GM19043 (cell line): Measurements from ENCODE around the gene ARHGEF39.
"Not testable (repeated sequence)": the region's sequence is repeated elsewhere in the genome, so short reads cannot be mapped to it uniquely, and the experiment has no call there.

Source experiments
- ATAC-seq: cut with Tn5 transposase; IDR thresholded peaks from one replicate; pipeline ENCODE4 v1.9.1; 2021; ENCODE audit warnings: low read depth; ENCODE audit not compliant: unreplicated experiment

ARHGEF39 gene

DNA sequence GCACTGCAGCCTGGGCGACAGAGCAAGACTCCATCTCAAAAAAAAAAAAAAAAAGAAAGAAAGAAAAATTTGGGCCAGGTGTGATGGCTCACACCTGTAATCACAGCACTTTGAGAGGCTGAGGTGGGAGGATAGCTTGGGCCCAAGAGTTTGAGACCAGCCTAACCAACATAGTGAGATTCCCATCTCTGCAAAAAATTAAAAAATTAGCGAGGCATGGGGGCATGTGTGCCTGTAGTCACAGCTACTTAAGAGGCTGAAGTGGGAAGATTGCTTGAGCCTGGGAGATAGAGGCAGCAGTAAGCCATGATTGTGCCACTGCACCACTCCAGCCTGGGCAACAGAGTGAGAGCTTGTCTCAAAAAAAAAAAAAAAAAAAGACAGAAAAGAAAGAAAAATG is 11.4 kb downstream of the ARHGEF39 start:
- no peak for ATAC-seq

DNA sequence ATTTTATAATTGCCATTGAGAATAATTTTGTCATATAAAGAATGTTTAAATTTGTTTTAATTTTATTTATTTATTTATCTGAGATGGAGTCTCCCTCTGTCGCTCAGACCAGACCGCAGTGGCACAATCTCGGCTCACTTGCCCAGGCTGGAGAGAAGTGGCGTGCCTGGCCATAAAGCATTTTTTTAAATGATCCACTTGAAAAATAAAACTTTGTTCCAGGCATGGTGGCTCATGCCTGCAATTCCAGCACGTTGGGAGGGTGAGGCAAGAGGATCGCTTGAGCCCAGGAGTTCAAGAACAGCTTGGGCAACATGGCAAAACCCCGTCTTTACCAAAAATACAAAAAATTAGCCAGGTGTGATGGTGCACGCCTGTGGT is 12.2 kb downstream of the ARHGEF39 start:
- no peak for ATAC-seq

DNA sequence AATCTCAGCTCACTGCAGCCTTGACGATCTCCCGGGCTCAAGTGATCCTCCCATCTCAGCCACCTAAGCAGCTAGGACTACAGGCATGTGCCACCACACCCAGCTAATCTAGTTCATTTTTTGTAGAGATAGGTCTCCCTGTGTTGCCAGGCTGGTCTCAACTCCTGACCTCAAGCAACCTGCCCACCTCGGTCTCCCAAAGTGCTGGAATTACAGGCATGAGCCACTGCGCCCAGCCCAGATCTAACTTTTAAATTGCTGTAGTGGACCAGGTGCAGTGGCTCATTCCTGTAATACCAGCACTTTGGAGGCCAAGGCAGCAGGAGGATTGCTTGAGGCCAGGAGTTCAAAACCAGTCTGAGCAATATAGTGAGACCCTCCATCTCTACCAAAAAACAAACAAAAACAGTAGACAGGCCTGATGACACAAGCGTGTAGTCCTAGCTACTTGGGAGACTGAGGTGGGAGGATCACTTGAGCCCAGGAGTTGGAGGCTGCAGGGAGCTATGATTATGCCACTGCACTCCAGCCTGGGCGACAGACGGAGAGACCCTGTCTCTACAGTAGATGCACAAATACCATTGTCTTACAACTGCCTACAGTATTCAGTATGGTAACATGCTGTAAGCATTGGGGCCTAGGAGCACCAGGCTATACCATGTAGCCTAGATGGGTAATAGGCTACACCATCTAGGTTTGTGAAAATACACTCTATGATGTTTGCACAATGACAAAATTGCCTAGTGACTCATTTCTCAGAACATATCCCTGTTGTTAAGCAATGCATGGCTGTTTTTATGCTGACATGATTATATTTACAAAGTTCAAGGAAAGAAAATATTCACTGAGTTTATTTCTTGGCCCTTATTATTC is 12.8 kb downstream of the ARHGEF39 start:
- ATAC-seq = no peak

DNA sequence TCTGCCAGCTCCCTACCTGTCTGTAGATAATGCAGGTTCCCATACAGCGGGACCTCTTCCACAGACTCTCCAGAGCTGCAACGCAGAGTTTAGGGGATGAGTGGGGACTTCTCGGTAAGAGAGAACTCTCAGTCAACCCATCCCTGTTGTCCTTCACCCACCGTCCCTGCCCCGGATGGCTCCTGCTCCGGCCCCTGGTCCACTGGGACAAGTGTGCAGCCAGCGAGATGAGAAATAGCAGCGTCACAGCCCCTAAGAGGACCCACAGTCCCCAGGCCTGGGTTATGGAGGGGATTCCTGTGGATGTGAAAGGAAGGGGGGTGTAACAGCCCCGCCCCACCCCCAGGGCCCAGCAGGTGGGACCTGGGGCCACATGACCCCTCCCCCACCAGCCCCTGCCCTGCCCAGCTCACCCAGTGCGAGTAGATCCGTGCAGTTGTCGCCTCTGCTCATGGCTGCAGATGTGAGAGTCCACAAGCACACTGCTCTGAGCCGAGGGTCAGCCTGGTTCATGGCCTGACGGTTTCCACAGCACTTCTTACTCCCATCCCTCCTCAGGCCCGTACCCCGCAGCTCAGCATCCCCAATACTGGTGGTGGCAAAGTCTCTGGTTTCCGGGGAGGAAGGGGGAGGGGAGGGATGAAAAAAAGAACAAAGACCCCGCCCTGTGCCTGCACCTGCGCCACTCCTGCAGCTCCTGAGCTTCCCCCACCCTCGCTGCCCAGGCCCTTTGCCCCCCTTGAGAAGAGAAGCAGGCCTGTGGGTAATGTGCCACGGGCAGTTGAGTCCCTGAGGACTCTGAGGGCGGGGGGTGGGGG is 14.4 kb downstream of the ARHGEF39 start, which contains the start of gene SIT1:
TSS of gene SIT1 (minus strand) at position 591 of the 818 bp plus-strand sequence. CDS start at position 513, 78 bp downstream.
- ATAC-seq = no peak

DNA sequence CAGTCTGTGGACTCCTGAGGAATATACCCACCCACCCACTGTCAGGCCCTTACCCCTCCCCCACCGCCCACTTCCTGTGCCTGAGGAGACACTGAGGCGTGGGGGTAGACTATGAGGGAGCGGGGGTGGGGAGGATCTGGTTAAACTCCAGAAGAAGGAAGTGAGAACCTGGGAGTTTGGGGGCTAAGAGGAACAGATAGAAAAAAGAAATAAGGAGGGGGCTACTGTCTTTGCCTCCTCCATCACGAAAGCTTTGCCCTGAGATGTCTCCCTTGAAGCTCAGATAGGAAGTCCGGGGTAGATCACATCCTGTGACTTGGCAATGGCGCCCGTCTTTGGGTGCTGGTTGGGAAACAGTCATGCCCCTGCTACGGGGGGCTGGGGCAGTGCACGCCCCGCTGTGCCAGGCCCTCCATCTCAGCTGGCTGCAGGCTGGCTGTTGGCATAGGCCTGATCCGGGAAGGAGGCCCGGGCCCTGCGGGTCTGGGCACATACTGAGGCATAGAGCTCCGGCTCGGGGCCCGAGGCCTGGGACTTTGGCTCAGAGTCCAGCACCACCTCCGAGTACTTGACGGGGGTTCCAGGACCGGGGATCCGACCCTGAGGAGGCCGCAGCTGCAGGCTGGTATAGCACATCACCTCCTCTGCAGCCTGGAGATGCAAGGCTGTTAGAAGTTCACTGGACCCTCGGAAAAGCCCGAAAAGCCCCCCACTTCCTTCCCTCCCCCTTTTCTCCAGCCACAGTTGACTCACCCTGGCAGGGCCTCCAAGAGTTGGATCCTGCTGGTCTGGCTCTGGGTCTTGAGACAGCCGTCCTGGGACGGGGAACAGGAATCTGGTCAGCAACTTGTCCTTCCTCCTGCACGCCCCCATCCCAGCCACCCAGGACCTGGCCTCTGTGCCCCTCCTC is 15.3 kb downstream of the ARHGEF39 start:
- ATAC-seq = no peak

DNA sequence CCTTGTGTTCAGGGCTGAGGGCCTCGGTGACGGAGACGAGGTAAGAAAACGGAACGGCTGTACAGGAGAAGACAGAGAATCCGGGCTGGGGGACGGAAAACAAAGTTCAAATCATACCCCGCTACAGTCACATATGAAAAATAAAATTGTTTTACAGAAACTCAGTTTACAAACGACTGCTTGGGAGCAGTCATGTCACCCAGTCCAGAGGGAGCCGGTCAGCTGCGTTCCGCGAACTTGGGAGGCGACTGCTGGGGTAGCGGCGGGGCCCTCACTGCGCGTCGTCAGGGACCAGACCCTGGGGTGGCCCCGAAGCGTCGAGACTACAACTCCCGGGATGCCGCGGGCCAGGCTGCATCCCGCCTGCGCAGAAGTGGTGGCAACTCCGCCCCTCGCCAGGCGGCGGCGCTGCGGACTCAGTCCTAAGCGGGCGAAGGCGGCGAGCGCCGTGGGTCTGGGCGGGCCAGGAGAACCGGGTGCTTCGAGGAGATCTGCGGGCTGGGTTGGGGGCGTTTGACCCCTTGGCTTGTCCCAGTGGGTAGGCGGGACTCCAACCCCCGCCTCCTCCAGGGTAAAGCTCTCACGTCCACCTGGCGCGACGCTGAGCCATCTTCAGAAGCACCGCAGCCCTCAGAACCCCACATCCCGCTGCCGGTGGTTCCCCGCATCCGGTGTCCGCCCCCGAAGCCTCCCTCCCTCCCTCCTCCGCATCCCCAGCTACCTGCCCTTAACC is 18.3 kb downstream of the ARHGEF39 start:
- peak; percentile 71 for ATAC-seq

DNA sequence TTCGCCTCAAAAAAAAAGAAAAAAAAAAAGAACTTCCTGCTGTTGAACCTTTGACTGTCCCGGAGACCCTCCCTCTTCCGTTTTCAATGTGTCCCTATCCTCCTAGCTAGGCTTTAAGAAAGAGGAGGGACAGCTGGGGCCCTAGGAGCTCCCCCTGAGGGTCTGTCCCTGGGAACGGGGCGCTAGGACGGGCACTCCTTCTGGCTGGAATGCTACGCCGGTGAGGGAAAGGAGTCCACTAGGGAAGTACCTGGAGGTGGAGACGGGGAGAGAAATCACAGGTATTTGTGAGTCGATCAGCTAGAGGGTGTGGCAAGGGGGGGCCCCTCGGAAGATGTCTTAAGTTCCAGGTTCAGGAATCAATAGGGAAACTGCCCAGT is 18.9 kb downstream of the ARHGEF39 start:
- ATAC-seq = no peak

DNA sequence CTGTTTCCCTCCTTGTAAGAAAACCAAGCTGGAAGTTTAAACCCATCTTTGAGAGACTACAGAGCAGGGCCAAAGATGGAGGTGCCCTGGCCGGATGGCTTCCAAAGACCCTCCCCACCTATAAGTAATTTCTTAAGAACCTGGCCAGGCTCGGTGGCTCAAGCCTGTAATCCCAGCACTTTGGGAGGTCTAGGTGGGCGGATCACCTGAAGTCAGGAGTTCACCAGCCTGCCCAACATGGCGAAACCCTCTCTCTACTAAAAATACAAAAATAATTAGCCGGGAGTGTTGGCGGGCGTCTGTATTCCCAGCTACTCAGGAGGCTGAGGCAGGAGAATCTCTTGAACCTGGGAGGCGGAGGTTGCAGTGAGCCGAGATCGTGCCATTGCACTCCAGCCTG is 19.3 kb downstream of the ARHGEF39 start:
- ATAC-seq = not testable (repeated sequence)

DNA sequence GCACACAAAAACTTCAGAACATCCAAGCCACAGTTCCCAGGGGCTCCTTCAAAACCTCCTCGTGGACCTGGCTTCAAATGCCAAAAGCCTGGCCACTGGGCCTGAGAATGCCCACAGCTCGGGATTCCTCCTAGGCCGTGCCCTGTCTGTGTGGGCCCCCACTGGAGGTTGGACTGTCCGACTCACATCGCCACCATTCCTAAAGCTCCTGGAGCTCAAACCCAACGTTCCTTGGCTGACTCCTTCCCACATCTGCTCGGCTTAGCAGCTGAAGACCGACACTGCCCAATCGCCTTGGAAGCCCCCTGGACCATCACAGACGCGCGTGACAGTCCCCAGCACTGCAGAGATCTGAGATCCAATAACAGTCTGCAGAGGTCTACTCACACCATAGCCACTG is 21.9 kb downstream of the ARHGEF39 start:
- ATAC-seq = no peak

DNA sequence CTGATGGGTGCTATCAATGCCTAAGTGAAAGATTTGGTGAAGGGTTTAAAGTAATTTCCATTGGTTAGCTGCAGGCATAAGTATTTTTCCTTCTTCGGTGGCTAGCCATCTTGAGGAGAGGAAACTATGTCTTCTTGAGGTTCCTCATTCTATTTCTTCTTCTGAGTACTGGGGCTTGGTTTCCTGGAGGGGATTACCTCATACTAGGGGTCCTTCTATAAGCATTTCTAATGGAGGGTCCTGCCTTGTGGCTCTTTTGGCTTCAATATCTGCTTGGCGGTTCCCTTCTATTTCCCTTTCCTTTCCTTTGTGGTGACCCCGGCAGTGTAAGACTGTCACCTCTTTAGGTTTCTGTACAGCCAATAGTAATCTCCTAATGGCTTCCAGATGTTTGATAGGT is 23.5 kb downstream of the ARHGEF39 start:
- not testable (repeated sequence) for ATAC-seq

DNA sequence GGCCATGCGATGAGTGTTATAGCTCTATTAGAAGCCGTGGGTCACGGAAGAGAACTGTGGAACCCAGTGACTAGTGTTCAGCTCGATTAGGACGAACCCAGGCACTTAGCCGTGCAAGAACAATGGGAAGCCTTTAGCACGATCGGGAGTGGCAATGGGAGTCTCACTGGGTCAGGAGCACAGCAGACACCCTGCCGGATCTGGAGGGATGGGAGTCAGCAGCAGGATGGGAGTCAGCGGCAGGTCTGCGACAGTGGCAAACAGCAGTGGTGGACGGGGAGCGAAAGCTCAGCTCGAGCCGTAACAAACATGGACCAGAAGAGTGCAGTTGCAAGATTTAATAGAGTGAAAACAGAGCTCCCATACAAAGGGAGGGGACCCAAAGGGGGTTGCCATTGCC is 24.6 kb downstream of the ARHGEF39 start:
- not testable (repeated sequence) for ATAC-seq

DNA sequence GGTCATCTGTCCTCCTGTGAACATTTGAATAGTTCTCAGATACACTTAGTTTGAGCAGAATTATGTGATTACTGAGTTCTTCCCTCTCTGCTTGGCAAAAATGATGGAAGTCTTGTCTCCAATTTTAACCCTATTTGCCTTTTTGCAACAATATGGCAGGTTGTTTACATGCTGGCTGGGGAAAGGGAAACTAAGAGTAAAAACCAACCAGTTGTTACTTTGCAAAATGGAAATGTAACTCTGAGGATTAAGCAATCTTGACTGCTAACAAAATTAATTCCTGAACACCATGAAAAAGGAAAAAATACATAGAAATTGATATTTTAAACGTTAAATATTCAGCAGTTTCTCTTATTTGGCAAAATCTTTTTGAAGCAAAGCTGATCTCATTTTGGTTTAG is 25.4 kb downstream of the ARHGEF39 start:
- ATAC-seq = no peak

DNA sequence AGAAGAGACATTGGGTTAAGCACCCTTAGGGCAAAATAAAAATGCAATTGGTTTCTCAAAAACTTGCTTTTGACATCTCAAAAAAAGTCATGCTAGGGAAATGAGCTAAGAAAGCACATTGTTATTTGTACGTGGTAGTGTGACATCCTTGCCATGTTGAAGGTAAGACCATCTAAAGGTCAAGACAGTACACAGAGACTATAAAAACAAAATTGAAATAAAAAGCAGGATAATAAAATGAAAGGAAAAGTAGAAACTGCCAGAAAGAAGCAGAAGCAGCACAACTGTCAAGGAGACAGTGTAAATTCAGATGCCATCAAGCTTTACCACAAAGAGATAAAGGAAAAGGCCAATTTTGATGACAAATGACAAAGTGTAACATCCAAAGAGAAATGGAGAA is 25.8 kb downstream of the ARHGEF39 start:
- ATAC-seq = not testable (repeated sequence)

DNA sequence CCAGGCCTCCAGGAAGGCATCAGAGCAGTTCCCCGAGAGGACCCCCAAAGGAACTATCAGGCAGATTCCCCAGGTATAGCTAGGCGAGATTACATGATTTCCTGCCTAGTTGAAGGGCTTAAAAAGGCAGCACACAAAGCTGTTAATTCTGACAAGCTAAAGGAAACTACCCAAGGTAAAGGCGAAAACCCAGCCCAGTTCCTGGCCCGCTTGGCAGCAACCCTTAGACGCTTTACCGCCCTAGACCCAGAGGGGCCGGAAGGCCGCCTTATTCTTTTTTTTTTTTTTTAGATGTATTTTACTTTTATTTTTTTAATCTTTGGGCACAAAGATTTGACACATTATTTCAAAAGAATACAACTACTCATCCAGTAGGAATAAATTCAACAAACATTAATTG is 26.2 kb downstream of the ARHGEF39 start:
- ATAC-seq = not testable (repeated sequence)

DNA sequence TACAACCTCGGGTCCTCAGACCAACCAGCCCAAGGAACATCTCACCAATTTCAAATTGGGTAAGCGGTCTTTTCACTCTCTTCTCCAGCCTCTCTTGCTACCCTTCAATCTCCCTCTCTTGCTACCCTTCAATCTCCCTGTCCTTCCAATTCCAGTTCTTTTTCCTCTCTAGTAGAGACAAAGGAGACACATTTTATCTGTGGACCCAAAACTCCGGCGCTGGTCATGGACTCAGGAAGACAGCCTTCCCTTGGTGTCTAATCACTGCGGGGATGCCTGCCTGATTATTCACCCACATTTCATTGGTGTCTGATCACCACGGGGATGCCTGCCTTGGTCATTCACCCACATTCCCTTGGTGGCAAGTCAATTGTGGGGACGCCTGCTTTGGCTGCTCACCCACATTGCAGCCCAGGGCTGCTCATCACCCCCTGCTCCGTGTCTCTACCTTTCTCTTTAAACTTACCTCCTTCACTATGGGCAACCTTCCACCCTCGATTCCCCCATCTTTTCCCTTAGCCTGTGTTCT is 27.5 kb downstream of the ARHGEF39 start:
- ATAC-seq = not testable (repeated sequence)

DNA sequence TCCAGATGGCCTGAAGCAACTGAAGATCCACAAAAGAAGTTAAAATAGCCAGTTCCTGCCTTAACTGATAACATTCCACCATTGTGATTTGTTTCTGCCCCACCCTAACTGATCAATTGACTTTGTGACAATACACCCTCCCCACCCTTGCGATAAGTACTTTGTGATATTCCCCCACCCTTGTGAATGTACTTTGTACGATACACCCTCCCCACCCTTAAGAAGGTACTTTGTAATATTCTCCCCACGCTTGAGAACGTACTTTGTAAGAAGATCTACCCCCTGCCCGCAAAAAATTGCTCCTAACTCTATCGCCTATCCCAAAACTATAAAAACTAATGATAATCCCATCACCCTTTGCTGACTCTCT is 28.1 kb downstream of the ARHGEF39 start:
- ATAC-seq = not testable (repeated sequence)

DNA sequence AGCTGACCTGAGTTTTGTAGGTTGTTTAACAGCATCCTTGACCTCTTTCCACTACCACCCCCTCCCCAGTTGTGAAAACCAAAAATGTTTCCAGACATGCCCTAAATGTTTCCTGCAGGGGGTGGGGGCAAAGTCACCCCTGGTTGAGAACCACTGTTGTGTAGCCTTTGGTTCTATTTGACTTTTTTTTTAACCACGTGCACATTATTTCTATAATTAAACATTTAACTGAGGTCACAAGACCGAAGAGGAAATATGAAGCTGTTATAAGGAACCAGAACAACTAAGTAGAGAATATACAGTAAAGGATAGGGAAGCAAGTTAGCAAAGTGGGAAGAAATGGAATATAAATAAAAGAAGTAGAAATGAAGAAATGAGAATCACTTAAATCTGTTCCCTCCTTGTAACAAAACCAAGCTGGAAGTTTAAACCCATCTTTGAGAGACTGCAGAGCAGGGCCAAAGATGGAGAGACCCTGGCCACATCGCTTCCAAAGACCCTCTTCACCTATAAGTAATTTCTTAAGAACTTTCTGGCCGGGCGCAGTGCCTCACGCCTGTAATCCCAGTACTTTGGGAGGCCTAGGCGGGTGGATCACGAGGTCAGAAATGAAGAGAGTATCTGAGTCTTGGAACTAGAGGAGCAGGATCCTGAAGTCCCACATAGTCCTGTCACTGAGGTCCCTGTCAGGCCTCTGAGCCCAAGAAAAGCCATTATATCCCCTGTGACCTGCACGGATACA is 28.7 kb downstream of the ARHGEF39 start:
- ATAC-seq = no peak

DNA sequence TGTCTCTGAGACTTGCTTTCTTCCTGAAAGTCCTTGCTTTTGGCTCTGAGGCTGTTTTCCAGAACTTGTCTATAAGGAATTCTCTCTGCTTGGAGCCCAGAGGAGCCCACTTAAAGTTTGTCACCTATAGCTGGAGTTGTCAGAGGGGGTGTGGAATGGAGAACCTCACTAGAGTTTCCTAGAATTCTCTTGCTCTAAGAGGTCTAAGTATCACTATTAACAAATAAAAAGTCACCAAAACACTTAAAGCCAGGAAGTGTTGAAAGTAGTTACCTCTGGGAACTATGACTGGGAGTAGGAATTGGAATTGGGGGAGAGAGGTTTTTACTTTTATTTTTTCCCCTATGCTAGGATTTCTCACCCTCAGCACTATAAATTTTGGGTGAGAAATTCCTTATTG is 29.3 kb downstream of the ARHGEF39 start:
- ATAC-seq = no peak

DNA sequence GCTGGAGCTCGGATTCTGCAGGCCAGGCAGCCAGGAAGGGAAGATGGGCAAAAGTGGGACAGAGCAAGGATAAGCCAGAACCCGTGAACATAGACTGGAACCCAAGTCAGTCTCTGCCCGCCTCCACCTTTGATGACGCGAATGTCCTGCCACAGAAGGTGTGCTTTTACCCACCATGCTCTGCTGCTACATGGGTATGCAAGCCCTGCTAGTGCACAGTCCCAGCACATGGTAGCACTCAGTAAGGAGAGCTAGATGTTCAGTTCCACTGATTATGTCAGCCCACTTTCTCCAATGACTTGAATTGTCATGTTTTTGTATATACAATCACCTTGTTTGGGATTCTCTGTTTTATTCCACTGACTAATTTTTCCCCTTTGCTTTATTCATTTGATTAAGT is 35.4 kb downstream of the ARHGEF39 start:
- ATAC-seq = no peak
